Stimulated activated CD8-positive, alpha-beta memory T cell treated with anti-CD3 and anti-CD28 coated beads, Interleukin-12 subunit alpha, Interleukin-12 subunit beta, amount 100 ng/mL, for 24 hours (primary cell): ENCODE data around the gene PSMF1.

Experiments
- DNase-seq: peaks from one replicate; pipeline ENCODE4 v3.0.0-alpha.2; 2020; ENCODE audit errors: extremely low read depth

Gene PSMF1, protein sequence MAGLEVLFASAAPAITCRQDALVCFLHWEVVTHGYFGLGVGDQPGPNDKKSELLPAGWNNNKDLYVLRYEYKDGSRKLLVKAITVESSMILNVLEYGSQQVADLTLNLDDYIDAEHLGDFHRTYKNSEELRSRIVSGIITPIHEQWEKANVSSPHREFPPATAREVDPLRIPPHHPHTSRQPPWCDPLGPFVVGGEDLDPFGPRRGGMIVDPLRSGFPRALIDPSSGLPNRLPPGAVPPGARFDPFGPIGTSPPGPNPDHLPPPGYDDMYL

DNA sequence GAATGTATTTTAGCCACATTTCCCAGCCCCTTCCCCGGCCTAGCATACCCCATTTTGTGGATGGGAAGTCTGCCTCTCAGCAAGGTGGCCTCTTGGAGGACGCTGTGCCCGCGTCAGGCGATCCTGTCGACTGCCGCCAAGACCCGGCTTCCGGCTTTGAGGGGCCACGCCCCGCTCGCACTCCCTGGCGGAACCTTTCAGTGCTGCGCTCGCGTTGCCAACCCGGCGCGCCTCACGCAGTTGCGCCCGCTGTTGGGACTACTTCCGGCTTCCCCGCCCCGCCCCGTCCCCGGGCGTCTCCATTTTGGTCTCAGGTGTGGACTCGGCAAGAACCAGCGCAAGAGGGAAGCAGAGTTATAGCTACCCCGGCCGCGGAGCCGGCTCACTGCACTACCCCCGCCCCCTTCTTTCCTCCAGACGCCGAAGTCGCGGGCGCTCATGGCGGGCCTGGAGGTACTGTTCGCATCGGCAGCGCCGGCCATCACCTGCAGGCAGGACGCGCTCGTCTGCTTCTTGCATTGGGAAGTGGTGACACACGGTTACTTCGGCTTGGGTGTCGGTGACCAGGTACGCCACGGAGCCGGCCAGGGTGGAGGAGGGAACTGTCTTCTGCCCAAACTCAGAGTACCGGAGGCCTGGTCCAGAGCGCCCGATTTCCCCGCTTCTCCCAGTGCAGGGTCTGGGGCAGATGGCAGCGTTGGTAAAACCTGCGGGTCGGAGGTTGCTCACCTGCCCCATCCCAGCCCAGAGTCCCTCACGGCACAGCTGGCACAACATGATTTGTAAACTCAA lies at the start of gene PSMF1:
Gene PSMF1, plus strand, starts transcription at position 267 of the 792 bp plus-strand sequence. Its CDS starts 172 bp downstream, at position 439.
- peak; percentile 88 for DNase-seq

- no peak for DNase-seq
Observed at GRCh38 chr20:1072258-1072657, 46.1 kb upstream of the PSMF1 start.

- DNase-seq = no peak
Observed at GRCh38 chr20:1075616-1076015, 42.8 kb upstream of the PSMF1 start.

DNA sequence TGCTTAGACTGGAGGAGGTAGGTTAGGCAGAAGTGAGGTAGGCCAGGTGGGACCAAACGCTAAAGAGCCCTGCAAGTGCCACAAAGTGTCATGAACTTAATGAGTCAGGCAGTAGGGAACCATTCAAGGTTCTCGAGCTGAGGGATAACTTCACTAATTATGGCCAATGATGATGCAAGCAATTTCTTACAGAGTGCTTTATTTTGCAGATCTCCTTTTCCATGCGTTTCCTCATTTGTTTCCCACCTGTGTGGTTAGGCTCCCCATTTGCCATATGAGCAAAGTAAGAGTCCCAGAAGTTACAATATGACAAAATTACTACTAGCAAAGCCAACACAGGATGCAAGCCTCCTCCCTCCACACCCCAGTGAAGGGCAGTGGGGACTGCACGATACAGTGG lies 36.5 kb upstream of the PSMF1 start:
- no peak for DNase-seq

- DNase-seq = no peak
Observed at GRCh38 chr20:1083431-1084080, 34.8 kb upstream of the PSMF1 start.

DNA sequence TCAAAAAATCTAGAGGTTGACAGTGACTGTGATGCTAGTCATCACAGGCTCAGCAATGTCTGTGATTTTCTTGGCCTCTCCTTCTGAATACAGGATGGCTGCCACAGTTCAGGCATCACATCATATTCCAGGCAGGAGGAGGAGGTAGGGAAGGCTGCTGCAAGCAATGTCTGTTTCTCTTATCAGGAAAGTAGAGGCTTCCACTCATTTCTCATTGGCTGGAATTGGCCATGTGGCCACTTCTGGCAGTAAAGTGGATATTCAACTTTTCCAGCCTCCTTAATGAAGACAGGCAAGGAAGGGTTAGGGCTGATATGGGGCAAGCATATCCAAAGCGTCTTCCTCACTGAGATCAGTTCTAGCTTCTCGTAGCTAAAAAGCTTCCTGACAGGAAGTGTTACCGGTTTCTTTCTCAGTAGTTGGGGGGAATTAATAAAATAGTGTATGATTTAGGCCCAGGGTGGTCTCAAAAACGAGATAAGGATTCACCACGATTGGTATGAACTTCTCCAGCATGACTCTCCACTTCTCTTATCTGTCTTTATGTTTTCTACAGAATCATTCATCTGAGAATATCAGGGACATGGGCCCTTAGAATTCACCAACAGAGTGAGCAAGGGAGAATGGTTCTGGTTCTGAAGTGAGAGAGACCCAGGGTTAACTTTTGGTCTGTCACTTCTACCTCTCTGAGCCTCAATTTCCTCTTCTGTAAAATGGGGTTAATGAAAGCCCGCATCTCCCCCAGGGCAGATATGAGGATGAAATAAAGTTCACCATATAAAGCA lies 32.7 kb upstream of the PSMF1 start:
- no peak for DNase-seq

DNA sequence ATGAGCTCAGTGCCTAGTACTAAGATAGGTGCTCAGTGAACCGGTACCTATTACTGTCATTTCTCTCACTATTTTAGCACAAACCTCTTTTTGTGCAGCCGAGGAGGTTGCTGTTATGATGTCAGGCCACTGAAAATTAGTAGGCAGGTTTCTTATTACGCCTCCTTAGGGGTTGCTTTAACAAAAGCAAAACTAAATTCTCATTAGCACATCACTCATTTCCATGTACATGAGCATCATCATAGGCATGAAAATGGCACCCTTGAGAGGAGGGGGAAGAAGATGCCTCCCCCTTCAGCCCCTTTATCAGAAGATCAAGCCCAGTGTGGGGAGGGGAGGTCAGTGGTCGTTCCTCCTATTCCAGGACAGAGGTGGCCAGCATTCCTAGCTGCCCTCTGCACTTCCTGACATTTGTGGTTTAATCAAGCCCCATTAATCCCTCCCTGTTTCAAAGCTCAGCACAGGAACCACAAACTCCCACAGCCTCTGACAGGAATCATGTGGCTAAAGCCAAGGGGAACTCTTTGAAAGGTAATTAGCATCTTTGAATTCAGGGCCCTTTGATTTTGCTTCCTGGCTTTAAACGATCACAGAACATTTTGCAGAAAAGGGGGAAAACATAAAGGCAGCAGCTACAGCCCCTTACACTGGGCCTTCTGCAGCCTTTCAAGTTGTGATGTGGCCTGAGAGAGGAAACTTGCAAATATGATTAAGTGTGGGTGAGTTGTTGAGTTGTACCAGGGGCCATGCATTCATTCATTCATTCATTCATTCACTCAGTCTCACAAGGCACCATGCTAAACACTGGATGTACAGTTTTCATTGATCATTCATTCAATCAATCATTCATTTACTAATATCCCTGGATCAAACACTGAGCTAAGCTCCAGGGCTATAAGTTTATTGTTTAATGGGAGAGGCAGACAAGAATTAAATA lies 31.9 kb upstream of the PSMF1 start:
- DNase-seq = no peak

DNA sequence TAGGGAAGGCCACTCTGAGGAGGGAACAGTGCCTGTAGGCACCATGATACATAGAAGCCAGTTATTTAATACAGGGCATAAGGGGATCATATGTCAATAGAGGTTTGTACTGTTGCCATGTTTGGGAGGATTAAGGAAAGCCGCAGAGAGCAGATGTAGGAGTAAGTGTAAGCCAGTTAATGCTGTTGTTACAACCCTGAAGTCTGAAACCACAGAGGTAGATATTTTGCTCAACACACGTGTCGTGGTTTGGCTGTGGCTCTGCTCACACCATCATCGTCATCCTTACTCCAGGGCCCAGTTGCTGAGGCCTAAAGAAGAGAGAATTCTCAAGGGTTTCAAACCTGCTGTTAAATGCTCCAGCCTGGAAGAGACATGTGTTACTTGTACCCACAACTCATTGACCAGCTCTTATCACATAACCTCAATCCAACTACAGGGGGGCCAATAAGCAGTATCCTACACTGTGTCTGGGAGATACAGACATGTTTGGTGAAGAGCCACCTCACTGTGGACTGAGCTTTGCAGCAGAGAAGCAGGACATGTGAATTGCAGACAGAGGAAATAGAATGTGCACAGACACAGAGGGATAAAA lies 31.0 kb upstream of the PSMF1 start:
- no peak for DNase-seq

DNA sequence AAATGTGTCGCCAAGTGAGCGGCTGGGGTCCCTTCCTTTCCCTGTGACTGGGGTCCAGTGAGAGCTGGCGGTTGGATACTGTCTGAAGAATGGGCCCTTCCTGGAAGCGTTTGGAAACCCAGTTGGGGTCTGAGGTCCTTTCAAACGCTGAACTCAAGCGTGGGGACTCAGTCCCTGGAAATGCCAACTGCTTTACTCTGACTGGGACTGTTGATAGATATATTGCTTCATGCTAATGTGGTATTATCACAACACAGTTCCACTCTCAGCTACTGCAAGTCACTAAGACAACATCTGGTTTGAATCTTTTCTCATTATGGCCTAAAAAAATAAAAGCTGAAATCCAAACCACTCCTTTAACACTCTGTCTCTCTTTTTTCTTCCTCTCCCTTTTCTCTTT lies 23.7 kb upstream of the PSMF1 start:
- DNase-seq = no peak

DNA sequence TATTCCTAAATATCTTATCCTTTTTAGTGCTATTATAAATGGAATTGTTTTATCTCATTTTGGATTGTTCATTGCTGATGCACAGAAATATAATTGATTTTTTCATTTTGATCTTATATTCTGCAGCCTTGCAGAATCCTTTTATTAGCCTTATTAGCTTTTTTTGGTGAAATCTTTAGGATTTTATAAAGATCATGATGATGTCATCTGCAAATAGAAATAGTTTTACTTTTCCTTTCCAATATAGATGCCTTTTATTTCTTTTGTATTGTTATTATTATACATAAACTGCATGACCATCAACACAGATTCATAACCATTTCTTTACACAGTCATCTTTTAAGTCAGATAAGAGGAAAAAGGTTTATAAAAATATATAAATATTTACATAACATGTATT lies 16.9 kb upstream of the PSMF1 start:
- DNase-seq = no peak

DNA sequence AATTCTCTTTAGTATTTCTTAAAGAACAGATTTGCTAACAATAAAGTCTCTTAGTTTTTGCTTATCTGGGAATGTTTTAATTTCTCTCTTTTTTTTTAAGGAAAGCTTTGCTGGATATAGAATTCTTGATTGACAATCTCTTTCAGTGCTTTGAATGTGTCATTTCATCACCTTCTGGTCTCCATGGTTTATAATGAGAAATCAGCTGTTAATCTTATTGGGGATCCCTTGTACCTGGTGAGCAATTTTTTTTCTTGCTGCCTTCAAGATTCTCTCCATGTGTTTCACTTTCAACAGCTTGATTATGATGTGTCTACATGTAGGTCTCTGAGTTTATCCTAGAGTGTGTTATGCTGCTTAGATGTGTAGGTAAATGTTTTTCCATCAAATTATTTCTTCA lies 16.4 kb upstream of the PSMF1 start:
- no peak for DNase-seq

DNA sequence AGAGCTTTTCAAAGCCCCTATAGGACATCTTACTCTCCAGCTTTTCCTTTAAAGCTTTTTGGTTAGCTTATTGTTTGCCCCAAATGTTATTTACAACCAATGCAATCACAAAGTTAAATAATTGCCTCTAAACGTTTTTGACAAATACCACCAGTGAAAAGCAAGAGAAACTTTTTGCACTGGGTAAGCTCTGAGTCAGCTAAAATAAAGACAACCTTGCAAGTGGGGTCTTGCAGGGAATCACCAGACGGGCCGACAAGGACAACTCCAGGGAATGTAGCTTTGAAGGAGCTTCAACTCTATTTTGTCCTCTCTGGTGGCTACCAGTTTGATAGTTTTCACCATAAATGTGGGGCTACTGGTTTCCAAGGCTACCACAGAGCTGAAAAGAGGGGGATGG lies 14.7 kb upstream of the PSMF1 start:
- no peak for DNase-seq

- no peak for DNase-seq
Observed at GRCh38 chr20:1105599-1106194, 12.7 kb upstream of the PSMF1 start.

DNA sequence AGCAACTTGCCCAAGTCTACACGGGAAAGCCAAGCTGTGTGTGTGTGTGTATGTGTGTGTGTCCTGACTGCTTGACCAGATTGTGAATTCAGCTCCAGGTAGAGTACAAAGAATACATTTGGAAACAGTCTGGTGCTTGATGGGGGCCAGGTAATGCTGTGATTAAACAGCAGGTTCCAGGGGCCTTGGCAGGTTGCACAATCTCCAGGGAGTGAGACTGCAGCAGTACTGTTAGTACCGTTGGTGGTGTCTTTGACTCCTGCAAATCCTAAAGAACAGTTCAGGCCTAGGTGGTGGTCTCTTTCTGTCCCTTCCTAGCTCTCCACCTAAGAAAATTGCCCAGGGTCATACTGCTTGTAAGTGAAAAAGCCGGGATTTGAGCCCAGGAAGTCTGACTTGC lies 11.2 kb upstream of the PSMF1 start:
- DNase-seq = no peak

DNA sequence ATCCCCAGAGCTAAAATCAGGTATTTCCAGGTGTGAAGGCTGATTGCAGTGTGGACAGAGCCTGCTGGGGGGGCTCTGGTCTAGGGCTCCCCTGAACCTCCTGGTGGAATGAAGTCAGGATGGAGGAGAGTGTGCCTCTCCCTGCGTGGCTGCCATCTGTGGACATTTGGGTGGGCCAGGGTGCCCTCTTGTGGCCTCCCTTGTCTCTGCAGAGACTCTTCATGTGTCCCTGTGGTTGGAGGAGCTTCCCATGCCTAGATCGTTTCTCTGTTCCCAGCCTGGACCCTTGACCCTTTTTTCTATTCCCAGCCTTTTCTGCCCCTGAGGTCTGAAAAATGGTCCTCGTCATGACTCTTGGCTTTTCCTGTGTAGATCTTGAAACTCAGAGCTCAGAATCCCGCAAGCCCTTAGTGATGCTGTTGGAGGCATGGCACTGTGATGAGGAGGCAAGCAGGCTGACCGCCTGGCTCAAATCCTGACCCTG lies 9.9 kb upstream of the PSMF1 start:
- DNase-seq = no peak

DNA sequence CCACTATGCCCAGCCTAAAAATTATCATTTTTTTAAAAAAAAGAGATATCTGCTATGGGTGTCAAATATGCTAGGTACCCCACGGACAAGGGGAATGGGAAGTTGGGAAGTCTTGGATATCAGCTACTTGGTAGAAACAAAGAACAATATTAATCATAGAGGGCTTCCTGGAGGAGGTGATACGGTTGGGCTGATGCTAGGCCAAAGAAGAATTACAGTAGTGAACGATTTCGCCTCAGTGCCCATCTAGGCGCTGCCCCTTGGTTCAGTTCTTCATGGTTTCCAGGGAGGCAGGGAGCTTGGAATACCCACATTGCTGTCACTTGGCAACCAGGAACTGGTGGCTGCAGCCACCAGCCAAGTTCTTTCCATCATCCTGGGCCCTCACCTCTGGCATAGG lies 5.5 kb upstream of the PSMF1 start:
- DNase-seq = no peak

GRCh38 chr20:1118004-1118335 lies 432 bp upstream of the PSMF1 start:
- DNase-seq = no peak

DNA sequence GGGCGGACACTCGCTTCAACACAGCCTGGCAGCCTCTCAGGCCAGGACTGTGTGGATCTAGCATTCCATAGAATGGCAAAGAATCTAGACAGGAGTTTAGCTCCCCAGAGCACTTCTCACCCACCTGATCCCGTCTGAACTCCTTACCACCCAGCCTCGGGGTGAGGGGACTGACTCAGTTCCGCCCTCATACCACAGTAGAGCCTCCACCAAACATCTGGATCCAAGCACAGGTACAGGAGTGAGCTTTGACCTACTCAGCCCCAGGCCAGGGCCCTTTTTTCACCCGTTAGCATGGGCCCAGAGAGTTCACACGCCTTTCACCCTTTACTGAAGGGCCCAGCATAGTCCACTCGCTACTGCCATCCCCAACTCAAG lies 715 bp downstream of the PSMF1 start:
- DNase-seq = no peak

GRCh38 chr20:1119524-1119923 lies 1.1 kb downstream of the PSMF1 start:
- no peak for DNase-seq

DNA sequence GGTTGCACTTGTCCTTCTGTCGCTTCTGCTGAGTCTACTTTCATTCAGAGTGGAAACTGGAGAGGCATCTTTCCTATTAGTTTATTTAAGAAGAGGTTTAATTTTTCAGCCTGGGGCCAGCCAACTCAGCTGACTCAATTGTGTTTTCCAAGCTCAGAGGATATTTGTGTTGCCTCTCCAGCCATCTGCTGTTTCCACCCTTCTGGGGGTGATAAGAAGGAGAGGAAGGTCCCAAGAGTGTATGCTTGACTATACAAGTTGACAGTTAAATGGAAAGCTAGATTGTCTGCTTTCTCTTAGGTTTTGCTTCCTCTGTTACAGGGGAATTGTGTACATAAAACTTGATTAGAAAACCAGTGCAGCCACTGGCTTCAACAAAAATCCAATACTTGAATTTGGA lies 3.0 kb downstream of the PSMF1 start:
- DNase-seq = no peak
